ENCODE data around the gene TMEM132C. TPM values are rescaled to one million over a fixed set of nuclear protein-coding genes. Genes with fewer than 3 reads are reported as not detected.

Gene TMEM132C
- total and polyA plus RNA-seq, 3 donors from 2014 or later: 2.9 to 5.5 (median 3.3) TPM

GRCh38 chr12:128361400-128361995 is 94.5 kb downstream of the TMEM132C start:
- Histone ChIP-seq H3K9me3 (no peaks in the 10 kb centered on the region), H3K27ac (no peak overlapping the region), H3K27me3 (no peaks in the 10 kb centered on the region), H3K4me3 (no peak overlapping the region), H3K4me1 (no peaks in the 10 kb centered on the region), H3K36me3 (ENCODE audit: low read depth, missing control alignments) (no peaks in the 10 kb centered on the region)
- no peak for DNase-seq
- 31 to 42% methylated on average over 7 of the region's 7 CpGs for WGBS, 2 donors
- intact Hi-C loops (cut with DNase I; ENCODE audit: low total_unique reads): no loop called here
- TF ChIP-seq POLR2A (IDR thresholded peaks at IDR 0.05): no peak
- TF ChIP-seq CTCF (IDR thresholded peaks at IDR 0.05): no peak

GRCh38 chr12:128365032-128365431 is 98.1 kb downstream of the TMEM132C start:
- Histone ChIP-seq H3K4me1 (no peaks in the 10 kb centered on the region), H3K27ac (no peak overlapping the region), H3K27me3 (no peaks in the 10 kb centered on the region), H3K4me3 (no peak overlapping the region), H3K9me3 (no peaks in the 10 kb centered on the region), H3K36me3 (ENCODE audit: low read depth, missing control alignments) (no peaks in the 10 kb centered on the region)
- intact Hi-C loops (cut with DNase I; ENCODE audit: low total_unique reads): no loop called here
- WGBS, 2 donors: 61 to 76% methylated on average over 6 of the region's 6 CpGs
- DNase-seq: no peak
- TF ChIP-seq CTCF (IDR thresholded peaks at IDR 0.05): no peak
- TF ChIP-seq POLR2A (IDR thresholded peaks at IDR 0.05): no peak

GRCh38 chr12:128365651-128366231 is 98.8 kb downstream of the TMEM132C start:
- intact Hi-C loops (cut with DNase I; ENCODE audit: low total_unique reads): no loop called here
- Histone ChIP-seq H3K4me1 (no peaks in the 10 kb centered on the region), H3K4me3 (peak overlapping the region; percentile 18 to 31), H3K36me3 (ENCODE audit: low read depth, missing control alignments) (no peaks in the 10 kb centered on the region), H3K27ac (no peak overlapping the region), H3K9me3 (no peaks in the 10 kb centered on the region), H3K27me3 (no peaks in the 10 kb centered on the region)
- 18 to 37% methylated on average over 19 to 26 of the region's 26 CpGs for WGBS, 2 donors
- no peak for TF ChIP-seq CTCF (IDR thresholded peaks at IDR 0.05)
- no peak for TF ChIP-seq POLR2A (IDR thresholded peaks at IDR 0.05)
- peak; percentile 43 for DNase-seq

- H3K4me1 ChIP-seq: no peaks in the 10 kb centered on the region
- H3K36me3 ChIP-seq (ENCODE audit: low read depth, missing control alignments): no peaks in the 10 kb centered on the region
- no peaks in the 10 kb centered on the region for H3K9me3 ChIP-seq
- H3K4me3 ChIP-seq: no peak overlapping the region
- intact Hi-C loops (cut with DNase I; ENCODE audit: low total_unique reads): no loop called here
- DNase-seq: no peak
- TF ChIP-seq CTCF (IDR thresholded peaks at IDR 0.05) (no peak), POLR2A (IDR thresholded peaks at IDR 0.05) (no peak)
- WGBS, 2 donors: 91 to 93% methylated on average over 7 of the region's 7 CpGs
- no peak overlapping the region for H3K27ac ChIP-seq
- no peaks in the 10 kb centered on the region for H3K27me3 ChIP-seq
These were observed 101.0 kb downstream of the TMEM132C start for GRCh38 chr12:128367961-128368360.

- DNase-seq: no peak
- H3K4me3 ChIP-seq: no peak overlapping the region
- H3K4me1 ChIP-seq: no peaks in the 10 kb centered on the region
- H3K36me3 ChIP-seq (ENCODE audit: low read depth, missing control alignments): no peaks in the 10 kb centered on the region
- TF ChIP-seq CTCF (IDR thresholded peaks at IDR 0.05): no peak
- TF ChIP-seq POLR2A (IDR thresholded peaks at IDR 0.05): no peak
- no peaks in the 10 kb centered on the region for H3K27me3 ChIP-seq
- H3K27ac ChIP-seq: no peak overlapping the region
- H3K9me3 ChIP-seq: no peaks in the 10 kb centered on the region
- intact Hi-C loops (cut with DNase I; ENCODE audit: low total_unique reads): loop anchor here (10.0 kb wide), 1 partner anchor 117 kb away; the partner anchor contains the start of gene TMEM132C
- 33 to 43% methylated on average over 12 of the region's 12 CpGs for WGBS, 2 donors
These were observed 114.6 kb downstream of the TMEM132C start for GRCh38 chr12:128381541-128381940.
